Activated T-helper 1 cell treated with anti-CD3 and anti-CD28 coated beads, Interleukin-2, amount 50 U/mL, for 16 hours (primary cell): ENCODE measurements around the gene ESCO1.
A peak's percentile ranks its signal among the peaks of the same experiment; 100 is the strongest.
"Not testable (repeated sequence)": the region's sequence is repeated elsewhere in the genome, so short reads cannot be mapped to it uniquely, and the experiment has no call there.

Source experiments
- DNase-seq, 2 donors: peaks; one replicate each; pipeline ENCODE4 v3.0.0-alpha.2; 2020; ENCODE audit warnings: low read depth in 1 of 2, low spot score in 1 of 2

Gene ESCO1

GRCh38 chr18:21600526-21601410 lies at the start of gene ESCO1:
ESCO1 (minus strand) TSS chr18:21600704; CDS start chr18:21574843, 25,861 bp downstream.
- peak; percentile 87 to 91 for DNase-seq

- DNase-seq: not testable (repeated sequence)
These were observed 39.9 kb upstream of the ESCO1 start for GRCh38 chr18:21640375-21640774.

- DNase-seq: no peak
These were observed 38.3 kb upstream of the ESCO1 start for GRCh38 chr18:21638822-21639221.

- DNase-seq: no peak
These were observed 36.3 kb upstream of the ESCO1 start for GRCh38 chr18:21636769-21637168.

GRCh38 chr18:21634588-21635199 lies 34.2 kb upstream of the ESCO1 start:
- DNase-seq: no peak

GRCh38 chr18:21632393-21632792 lies 31.9 kb upstream of the ESCO1 start:
- no peak for DNase-seq

GRCh38 chr18:21629089-21629832 lies 28.8 kb upstream of the ESCO1 start:
- no peak for DNase-seq

GRCh38 chr18:21621640-21622039 lies 21.1 kb upstream of the ESCO1 start:
- DNase-seq: not testable (repeated sequence)

GRCh38 chr18:21612125-21613039 lies 11.9 kb upstream of the ESCO1 start, which contains the start of gene SNRPD1:
SNRPD1 (plus strand) TSS chr18:21612314; CDS start chr18:21612430, 116 bp downstream.
- peak; percentile 74 to 83 for DNase-seq

- not testable (repeated sequence) for DNase-seq
These were observed 11.1 kb upstream of the ESCO1 start for GRCh38 chr18:21611401-21612124.

- no peak for DNase-seq
These were observed 4.7 kb upstream of the ESCO1 start for GRCh38 chr18:21605213-21605612.

- DNase-seq: no peak
These were observed 4.2 kb upstream of the ESCO1 start for GRCh38 chr18:21604671-21605070.

GRCh38 chr18:21602299-21602587 lies 1.7 kb upstream of the ESCO1 start:
- no peak for DNase-seq

- DNase-seq: peak; percentile 27 to 53
These were observed 649 bp downstream of the ESCO1 start for GRCh38 chr18:21599585-21600525.

GRCh38 chr18:21598726-21599584 lies 1.5 kb downstream of the ESCO1 start:
- DNase-seq: no peak

- DNase-seq: no peak
These were observed 2.9 kb downstream of the ESCO1 start for GRCh38 chr18:21597620-21598019.

- no peak for DNase-seq
These were observed 6.8 kb downstream of the ESCO1 start for GRCh38 chr18:21593540-21594257.
